22Rv1 (cell line): ENCODE data around the gene NTRK3.

Experiments
- ZFX ChIP-seq: fragments of 450-650 bp; IDR thresholded peaks from 2 replicates; pipeline ENCODE4 v1.6.1; 2017; ENCODE audit warnings: antibody characterized with exemption, borderline replicate concordance
- TF ChIP-seq, protein P1 (sequence below): fragments of 450-650 bp; IDR thresholded peaks from 2 replicates; pipeline ENCODE4 v1.5.1; 2017; ENCODE audit warnings: mild to moderate bottlenecking

DNA sequence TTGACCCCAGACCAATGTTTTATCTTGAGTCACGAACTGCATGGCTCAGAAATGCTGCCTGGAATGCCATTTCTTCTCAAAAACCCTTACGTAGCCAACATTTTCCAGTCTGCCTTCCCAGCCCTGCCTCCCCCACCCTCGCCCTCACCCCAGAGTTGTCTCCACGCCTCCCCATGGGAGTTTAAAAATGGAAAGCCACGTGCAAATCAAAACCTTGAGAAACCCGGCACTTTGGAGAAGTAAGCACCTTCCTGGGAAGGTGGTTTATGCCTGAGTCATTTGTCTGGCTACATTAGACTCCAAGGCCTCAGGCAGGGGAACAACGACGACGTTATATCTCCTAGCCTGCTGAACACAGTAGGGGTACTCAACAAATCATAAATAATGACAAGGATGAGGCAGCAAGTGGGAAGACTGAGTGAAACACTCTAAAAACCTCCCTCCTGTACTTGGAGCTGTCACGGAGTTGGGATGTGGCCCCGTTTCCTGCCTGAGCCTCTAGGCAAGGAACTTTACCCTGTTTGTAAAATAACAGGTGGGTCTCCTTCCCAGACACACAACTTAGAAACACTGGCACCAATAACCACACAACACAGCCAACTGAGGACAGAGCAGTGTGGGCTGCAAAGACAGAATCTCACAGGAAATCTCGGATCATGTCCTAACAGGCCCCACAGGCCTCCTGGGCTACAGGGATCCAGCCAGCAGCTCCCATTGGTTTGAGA, 179.1 kb downstream of the NTRK3 start:
- TF ChIP-seq, protein P1, sequence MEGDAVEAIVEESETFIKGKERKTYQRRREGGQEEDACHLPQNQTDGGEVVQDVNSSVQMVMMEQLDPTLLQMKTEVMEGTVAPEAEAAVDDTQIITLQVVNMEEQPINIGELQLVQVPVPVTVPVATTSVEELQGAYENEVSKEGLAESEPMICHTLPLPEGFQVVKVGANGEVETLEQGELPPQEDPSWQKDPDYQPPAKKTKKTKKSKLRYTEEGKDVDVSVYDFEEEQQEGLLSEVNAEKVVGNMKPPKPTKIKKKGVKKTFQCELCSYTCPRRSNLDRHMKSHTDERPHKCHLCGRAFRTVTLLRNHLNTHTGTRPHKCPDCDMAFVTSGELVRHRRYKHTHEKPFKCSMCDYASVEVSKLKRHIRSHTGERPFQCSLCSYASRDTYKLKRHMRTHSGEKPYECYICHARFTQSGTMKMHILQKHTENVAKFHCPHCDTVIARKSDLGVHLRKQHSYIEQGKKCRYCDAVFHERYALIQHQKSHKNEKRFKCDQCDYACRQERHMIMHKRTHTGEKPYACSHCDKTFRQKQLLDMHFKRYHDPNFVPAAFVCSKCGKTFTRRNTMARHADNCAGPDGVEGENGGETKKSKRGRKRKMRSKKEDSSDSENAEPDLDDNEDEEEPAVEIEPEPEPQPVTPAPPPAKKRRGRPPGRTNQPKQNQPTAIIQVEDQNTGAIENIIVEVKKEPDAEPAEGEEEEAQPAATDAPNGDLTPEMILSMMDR = no peak
- TF ChIP-seq ZFX = no peak
